HepG2 (cell line): ENCODE data around the gene PIEZO1. TPM values are rescaled to one million over a fixed set of nuclear protein-coding genes. Genes with fewer than 3 reads are reported as not detected.

Experiments
- ATF6 ChIP-seq: sonication (generic); formaldehyde crosslinking; conservative IDR thresholded peaks from 2 replicates; pipeline ENCODE4 v1.4.0; 2020; ENCODE audit warnings: missing genetic modification reagents
- CEBPB ChIP-seq: IDR thresholded peaks from 2 replicates; pipeline ENCODE4 v1.6.1; 2011; ENCODE audit warnings: low read depth, low read length, improper control_type of control experiment, borderline replicate concordance
- CEBPZ ChIP-seq: IDR thresholded peaks from 2 replicates; pipeline ENCODE4 v1.6.1; 2012; ENCODE audit warnings: low read length, improper control_type of control experiment
- CENPX ChIP-seq: sonication (generic); formaldehyde crosslinking; IDR thresholded peaks from 2 replicates; pipeline ENCODE4 v1.9.0; 2021; ENCODE audit warnings: mild to moderate bottlenecking, missing genetic modification reagents, moderate library complexity
- FOXO1 ChIP-seq: sonication (generic); formaldehyde crosslinking; IDR thresholded peaks from 2 replicates; pipeline ENCODE4 v1.4.0; 2020; ENCODE audit warnings: missing genetic modification reagents
- GABPB1 ChIP-seq: IDR thresholded peaks from 2 replicates; pipeline ENCODE4 v1.6.1; 2016; ENCODE audit warnings: mild to moderate bottlenecking, missing genetic modification reagents, moderate library complexity, missing compliant biosample characterization
- HMG20A ChIP-seq: IDR thresholded peaks from 2 replicates; pipeline ENCODE4 v1.6.1; 2016; ENCODE audit warnings: borderline replicate concordance
- NFATC3 ChIP-seq: sonication (generic); formaldehyde crosslinking; IDR thresholded peaks from 2 replicates; pipeline ENCODE4 v1.5.1; 2020; ENCODE audit warnings: mild to moderate bottlenecking, missing genetic modification reagents
- NR2C2 ChIP-seq: sonication (generic); formaldehyde crosslinking; IDR thresholded peaks from 2 replicates; pipeline ENCODE4 v1.4.0; 2020; ENCODE audit warnings: missing genetic modification reagents, mild to moderate bottlenecking, moderate library complexity, borderline replicate concordance
- SMAD1 ChIP-seq: sonication (generic); formaldehyde crosslinking; IDR thresholded peaks from 2 replicates; pipeline ENCODE4 v1.4.0; 2020; ENCODE audit warnings: missing genetic modification reagents, low read depth, mild to moderate bottlenecking, borderline replicate concordance
- SNAI1 ChIP-seq: sonication (generic); formaldehyde crosslinking; IDR thresholded peaks from 2 replicates; pipeline ENCODE4 v1.5.0; 2020; ENCODE audit warnings: mild to moderate bottlenecking, missing genetic modification reagents, borderline replicate concordance
- SP2 ChIP-seq: sonication (generic); formaldehyde crosslinking; IDR thresholded peaks from 2 replicates; pipeline ENCODE4 v1.5.1; 2020; ENCODE audit warnings: mild to moderate bottlenecking, missing genetic modification reagents
- TIGD3 ChIP-seq: sonication (generic); formaldehyde crosslinking; IDR thresholded peaks from 2 replicates; pipeline ENCODE4 v1.5.1; 2020; ENCODE audit warnings: mild to moderate bottlenecking, missing genetic modification reagents, borderline replicate concordance
- ZBTB14 ChIP-seq: sonication (generic); formaldehyde crosslinking; IDR thresholded peaks from 2 replicates; pipeline ENCODE4 v1.4.0; 2020; ENCODE audit warnings: missing genetic modification reagents
- ZNF563 ChIP-seq: sonication (generic); formaldehyde crosslinking; IDR thresholded peaks from 2 replicates; pipeline ENCODE4 v1.8.0; 2022; ENCODE audit warnings: mild to moderate bottlenecking, moderate library complexity, missing genetic modification reagents
- ZNF605 ChIP-seq: sonication (generic); formaldehyde crosslinking; IDR thresholded peaks from 2 replicates; pipeline ENCODE4 v1.8.0; 2022; ENCODE audit warnings: mild to moderate bottlenecking, missing genetic modification reagents
- ZNF629 ChIP-seq: sonication (generic); formaldehyde crosslinking; conservative IDR thresholded peaks from 2 replicates; pipeline ENCODE4 v1.5.0; 2020; ENCODE audit warnings: missing genetic modification reagents
- ZNF773 ChIP-seq: sonication (generic); formaldehyde crosslinking; IDR thresholded peaks from 2 replicates; pipeline ENCODE4 v1.4.0; 2020; ENCODE audit warnings: missing genetic modification reagents, borderline replicate concordance
- ZSCAN5A ChIP-seq: sonication (generic); formaldehyde crosslinking; IDR thresholded peaks from 2 replicates; pipeline ENCODE4 v1.8.0; 2022; ENCODE audit warnings: mild to moderate bottlenecking, missing genetic modification reagents, borderline replicate concordance
- polyA plus RNA-seq, 8 experiments: library from polyadenylated mRNA; depleted of rRNA in 3 of 8; stranded (reverse) in 7 of 8; unstranded in 1 of 8; fragments of >200 nt; fragmentation: Illumina TruSeq in 4 of 8; extraction: Trizol in 4 of 8; gene quantifications; 2 replicates each; pipeline versions ENCODE4 v1.2.1 to v1.2.3, GENCODE V29; 2011 to 2016; ENCODE audit warnings: low read depth in 4 of 8, missing spikeins in 1 of 8, mixed read lengths in 1 of 8; ENCODE audit not compliant: insufficient read depth in 1 of 8
- total RNA-seq, 5 experiments: library from RNA; depleted of rRNA; stranded (reverse); fragments of >200 nt; fragmentation: Illumina TruSeq; extraction: Trizol; gene quantifications; 2 replicates each; pipeline ENCODE4 v1.2.3, GENCODE V29; 2016; ENCODE audit warnings: low read depth in 1 of 5

PIEZO1 gene
- total and polyA plus RNA-seq, 2 of the 13 experiments (the other 11 are each of a cell fraction or from before 2014, with no cell fraction given): 67.9 to 85.0 TPM

GRCh38 chr16:88686439-88687253 is 98.4 kb downstream of the PIEZO1 start, which contains the start of gene SNAI3 (continued):
- peak; percentile 70; the same call in 1 of the 2 replicates for TF ChIP-seq GABPB1 (CRISPR knock-in tag)
- TF ChIP-seq SNAI1 (CRISPR knock-in tag): no peak
- no peak for TF ChIP-seq NFATC3
- TF ChIP-seq ZSCAN5A (CRISPR knock-in tag): no peak
- no peak for TF ChIP-seq CEBPZ
- TF ChIP-seq ZNF773 (CRISPR knock-in tag): no peak
- no peak for TF ChIP-seq TIGD3
- no peak for TF ChIP-seq ZNF629
- TF ChIP-seq ZNF563: peak; percentile 83; the same call in 1 of the 2 replicates
- TF ChIP-seq HMG20A: no peak
- TF ChIP-seq CENPX (CRISPR knock-in tag): no peak
- TF ChIP-seq ZBTB14: peak; percentile 82
- no peak; the same call in 1 of the 2 replicates for TF ChIP-seq SMAD1 (CRISPR knock-in tag)
- TF ChIP-seq CEBPB: no peak
- TF ChIP-seq ATF6: 0 out of 2 replicates have a peak, but pooled peaks have one; percentile 27
- TF ChIP-seq NR2C2 (CRISPR knock-in tag): peak; percentile 28; the same call in 1 of the 2 replicates
- 0 out of 2 replicates have a peak, but pooled peaks have one; percentile 65 for TF ChIP-seq ZNF605 (CRISPR knock-in tag)
- TF ChIP-seq SP2 (CRISPR knock-in tag): peak; percentile 67
- TF ChIP-seq FOXO1 (CRISPR knock-in tag): peak; percentile 61; the same call in 1 of the 2 replicates
